GM10266 (cell line): ENCODE measurements around the gene FNDC5.

Experiments
- DNase-seq: peaks from one replicate; pipeline ENCODE4 v3.0.0; 2012; ENCODE audit errors: extremely low spot score
- TF ChIP-seq, protein P1 (sequence below): IDR thresholded peaks from 2 replicates; pipeline ENCODE4 v1.5.1; 2012; ENCODE audit warnings: mild to moderate bottlenecking, low read depth; ENCODE audit not compliant: control insufficient read depth, insufficient read depth; ENCODE audit errors: missing control alignments

The FNDC5 gene

DNA sequence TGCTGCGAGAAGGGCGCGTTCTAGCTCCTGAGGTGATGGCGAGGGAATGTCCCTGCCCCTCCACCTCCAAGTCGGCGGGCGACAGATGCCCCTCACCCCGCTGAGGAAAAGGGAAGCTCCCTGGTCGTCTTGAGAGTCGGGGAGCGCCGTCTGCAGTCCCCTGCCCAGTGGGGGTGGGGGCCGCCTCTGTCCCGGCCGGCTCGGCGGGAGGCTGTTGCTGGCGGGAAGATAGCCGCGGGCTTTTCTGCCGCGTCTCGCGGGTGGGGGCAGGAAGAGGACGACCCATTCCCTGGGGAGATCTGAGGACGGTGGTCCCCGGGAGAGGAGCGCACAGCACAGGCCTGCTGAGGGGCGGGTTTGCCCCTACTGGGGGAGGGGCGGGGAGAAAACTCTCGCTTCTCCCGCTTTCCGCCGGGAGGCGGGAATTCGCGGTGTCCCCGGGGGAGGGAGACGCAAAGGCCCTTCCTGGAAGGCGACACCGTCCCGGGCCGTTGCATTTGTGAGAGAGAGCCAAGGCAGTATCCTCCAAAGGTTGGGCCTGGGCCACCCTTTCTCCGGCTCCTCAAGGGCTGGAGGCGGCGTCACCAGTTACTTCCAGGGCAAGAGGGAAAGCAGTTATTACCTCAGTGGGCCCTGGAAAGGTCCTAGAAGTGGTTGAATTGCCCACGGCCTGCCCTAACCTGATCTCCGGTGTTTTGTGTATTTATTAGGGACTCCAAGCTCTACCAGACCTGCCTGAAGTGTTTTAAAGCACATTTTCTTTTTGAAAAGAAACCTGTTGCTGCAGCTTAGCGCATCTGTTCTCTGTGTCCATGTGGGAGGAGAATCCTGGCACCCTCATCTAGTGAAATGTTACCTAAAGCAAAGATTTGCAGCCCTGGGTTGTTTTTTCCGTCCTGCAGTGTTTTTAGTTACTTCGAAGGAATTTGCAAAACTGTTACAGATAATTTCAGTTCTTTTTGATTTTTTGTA is 52.6 kb downstream of the FNDC5 start:
- DNase-seq, result no peak
- TF ChIP-seq, protein P1, sequence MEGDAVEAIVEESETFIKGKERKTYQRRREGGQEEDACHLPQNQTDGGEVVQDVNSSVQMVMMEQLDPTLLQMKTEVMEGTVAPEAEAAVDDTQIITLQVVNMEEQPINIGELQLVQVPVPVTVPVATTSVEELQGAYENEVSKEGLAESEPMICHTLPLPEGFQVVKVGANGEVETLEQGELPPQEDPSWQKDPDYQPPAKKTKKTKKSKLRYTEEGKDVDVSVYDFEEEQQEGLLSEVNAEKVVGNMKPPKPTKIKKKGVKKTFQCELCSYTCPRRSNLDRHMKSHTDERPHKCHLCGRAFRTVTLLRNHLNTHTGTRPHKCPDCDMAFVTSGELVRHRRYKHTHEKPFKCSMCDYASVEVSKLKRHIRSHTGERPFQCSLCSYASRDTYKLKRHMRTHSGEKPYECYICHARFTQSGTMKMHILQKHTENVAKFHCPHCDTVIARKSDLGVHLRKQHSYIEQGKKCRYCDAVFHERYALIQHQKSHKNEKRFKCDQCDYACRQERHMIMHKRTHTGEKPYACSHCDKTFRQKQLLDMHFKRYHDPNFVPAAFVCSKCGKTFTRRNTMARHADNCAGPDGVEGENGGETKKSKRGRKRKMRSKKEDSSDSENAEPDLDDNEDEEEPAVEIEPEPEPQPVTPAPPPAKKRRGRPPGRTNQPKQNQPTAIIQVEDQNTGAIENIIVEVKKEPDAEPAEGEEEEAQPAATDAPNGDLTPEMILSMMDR, result no peak

GRCh38 chr1:32817159-32817814 is 53.4 kb downstream of the FNDC5 start, which contains the start of the genes S100PBP and YARS1:
S100PBP (plus strand) TSS chr1:32817653; CDS start chr1:32826100, 8,447 bp downstream.
YARS1 (minus strand) TSS chr1:32817358; CDS start chr1:32817244, 114 bp downstream.
- DNase-seq, result peak; percentile 96
- TF ChIP-seq, protein P1, result no peak

DNA sequence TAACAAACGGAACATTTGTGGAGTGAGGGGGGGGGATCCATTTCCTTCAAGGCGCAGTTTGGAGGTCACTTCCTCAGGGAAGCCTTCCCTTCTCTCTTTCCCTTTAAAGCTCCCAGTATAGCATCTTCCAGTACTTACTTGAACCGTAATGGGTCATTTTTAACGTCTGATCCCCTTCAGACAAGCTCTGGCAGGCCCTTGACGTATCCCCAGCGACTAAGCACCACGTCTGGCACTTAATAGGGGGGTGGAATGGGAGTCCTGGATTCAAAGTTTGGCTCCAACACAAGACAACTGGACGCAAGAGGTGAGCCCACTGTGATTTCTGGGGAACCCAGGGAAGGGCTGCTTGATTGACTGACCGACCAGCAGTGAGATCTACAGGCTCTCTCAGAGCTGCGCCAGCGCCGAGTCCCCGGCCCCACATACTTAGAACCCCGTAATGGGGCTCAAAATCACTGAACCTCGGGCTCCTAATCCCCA is 54.0 kb downstream of the FNDC5 start:
- no peak for DNase-seq
- TF ChIP-seq, protein P1, result no peak

DNA sequence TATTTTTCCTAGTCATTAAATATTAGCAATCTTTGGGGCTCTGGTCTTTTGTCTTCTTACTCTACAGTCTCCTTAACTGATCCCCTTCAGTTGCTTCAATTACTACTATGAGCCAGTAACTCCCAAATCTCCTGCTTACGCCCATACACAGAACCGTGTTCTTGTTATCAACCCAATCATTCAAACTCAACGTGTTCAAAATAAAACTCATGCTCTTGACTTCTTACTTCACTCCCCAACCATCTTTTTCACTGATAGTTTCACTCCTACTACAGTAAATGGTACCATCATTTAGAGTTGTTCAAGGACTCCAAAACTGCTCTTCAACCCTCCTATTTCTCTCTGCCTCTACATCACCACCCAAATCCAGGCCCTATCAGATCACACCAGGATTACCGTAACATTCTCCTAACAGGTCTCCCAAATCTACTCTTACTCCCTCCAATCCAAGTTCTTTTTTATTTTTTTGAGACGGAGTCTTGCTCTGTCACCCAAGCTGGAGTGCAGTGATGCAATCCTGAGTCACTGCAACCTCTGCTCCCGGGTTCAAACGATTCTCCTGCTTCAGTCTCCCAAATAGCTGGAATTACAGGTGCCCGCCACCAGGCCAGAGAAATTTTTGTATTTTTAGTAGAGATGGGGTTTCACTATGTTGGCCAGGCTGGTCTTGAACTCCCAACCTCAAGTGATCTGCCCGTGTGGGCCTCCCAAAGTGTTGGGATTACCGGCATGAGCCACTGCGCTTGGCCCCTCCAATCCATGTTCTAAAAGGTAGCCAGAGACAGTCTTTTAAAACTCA is 56.6 kb downstream of the FNDC5 start:
- TF ChIP-seq, protein P1, result no peak
- DNase-seq, result no peak
